Measurements from ENCODE around the gene TSPAN5. TPM values are rescaled to one million over a fixed set of nuclear protein-coding genes. Genes with fewer than 3 reads are reported as not detected.

The TSPAN5 gene
- total RNA-seq, 2 donors from 2014 or later: 1.8 to 2.0 TPM

GRCh38 chr4:98659106-98659592 is 738 bp upstream of the TSPAN5 start:
- WGBS, 2 donors: 19 to 26% methylated on average over 17 of the region's 17 CpGs
- H3K36me3 ChIP-seq (replicated peaks in 1 of 2; ENCODE audit: insufficient read depth in 1 of 2, low read depth in 2 of 2): no peaks in the 10 kb centered on the region
- H3K4me1 ChIP-seq: peaks cover 17% of the 10 kb centered on the region
- no peak for TF ChIP-seq CTCF (IDR thresholded peaks at IDR 0.05)
- TF ChIP-seq POLR2A (IDR thresholded peaks at IDR 0.05): no peak
- ATAC-seq: no peak
- intact Hi-C loops (cut with DNase I): no loop called here
- H3K27ac ChIP-seq: peak overlapping the region in 1 of 4 donors; percentile 17
- no peaks in the 10 kb centered on the region for H3K9me3 ChIP-seq
- peak overlapping the region; percentile 45 to 49 for H3K4me3 ChIP-seq
- no peak for DNase-seq
- H3K27me3 ChIP-seq: no peaks in the 10 kb centered on the region

GRCh38 chr4:98657531-98658286 is 702 bp downstream of the TSPAN5 start:
- no peak for TF ChIP-seq POLR2A (IDR thresholded peaks at IDR 0.05)
- TF ChIP-seq CTCF (IDR thresholded peaks at IDR 0.05): no peak
- intact Hi-C loops (cut with DNase I): no loop called here
- DNase-seq (peak in 2 of 4 donors; percentile 22 to 29), ATAC-seq (peak; percentile 16)
- H3K27me3 ChIP-seq: no peaks in the 10 kb centered on the region
- H3K4me1 ChIP-seq: peaks cover 17% of the 10 kb centered on the region
- no peaks in the 10 kb centered on the region for H3K36me3 ChIP-seq (replicated peaks in 1 of 2; ENCODE audit: insufficient read depth in 1 of 2, low read depth in 2 of 2)
- no peaks in the 10 kb centered on the region for H3K9me3 ChIP-seq
- no peak overlapping the region for H3K27ac ChIP-seq
- WGBS, 2 donors: 1% methylated on average over 38 to 46 of the region's 46 CpGs
- H3K4me3 ChIP-seq: peak overlapping the region in 1 of 2 donors; percentile 49

- no peak for ATAC-seq
- no peaks in the 10 kb centered on the region for H3K36me3 ChIP-seq (replicated peaks in 1 of 2; ENCODE audit: insufficient read depth in 1 of 2, low read depth in 2 of 2)
- H3K4me1 ChIP-seq: peaks cover 14% of the 10 kb centered on the region
- intact Hi-C loops (cut with DNase I): no loop called here
- no peak for DNase-seq
- TF ChIP-seq CTCF (IDR thresholded peaks at IDR 0.05) (no peak), POLR2A (IDR thresholded peaks at IDR 0.05) (no peak)
- H3K9me3 ChIP-seq: no peaks in the 10 kb centered on the region
- WGBS, 2 donors: 34 to 35% methylated on average over 6 of the region's 6 CpGs
- H3K4me3 ChIP-seq: no peak overlapping the region
- H3K27ac ChIP-seq: no peak overlapping the region
- H3K27me3 ChIP-seq: no peaks in the 10 kb centered on the region
Measured at GRCh38 chr4:98656886-98657285, 1.5 kb downstream of the TSPAN5 start.

GRCh38 chr4:98656443-98656842 is 2.0 kb downstream of the TSPAN5 start:
- H3K4me1 ChIP-seq: peaks cover 9% of the 10 kb centered on the region
- H3K36me3 ChIP-seq (replicated peaks in 1 of 2; ENCODE audit: insufficient read depth in 1 of 2, low read depth in 2 of 2): no peaks in the 10 kb centered on the region
- H3K27me3 ChIP-seq: no peaks in the 10 kb centered on the region
- DNase-seq (no peak), ATAC-seq (no peak)
- TF ChIP-seq CTCF (IDR thresholded peaks at IDR 0.05) (no peak), POLR2A (IDR thresholded peaks at IDR 0.05) (no peak)
- no peak overlapping the region for H3K27ac ChIP-seq
- 90 to 92% methylated on average over 5 of the region's 5 CpGs for WGBS, 2 donors
- H3K9me3 ChIP-seq: no peaks in the 10 kb centered on the region
- intact Hi-C loops (cut with DNase I): no loop called here
- H3K4me3 ChIP-seq: no peak overlapping the region
